Gastrocnemius medialis (tissue), 4 donors: Measurements from ENCODE around the gene IFI27L2. TPM values are rescaled to one million over a fixed set of nuclear protein-coding genes. Genes with fewer than 3 reads are reported as not detected.

ENCODE experiments used
- ATAC-seq, 2 donors: fragments of 150-250 bp; one replicate each; pipeline ENCODE4 v1.9.1; 2016
- DNase-seq, 2 donors: peaks; one replicate each; pipeline ENCODE4 v3.0.0-alpha.2; 2019
- H3K27ac ChIP-seq, 4 donors: fragments of 200-600 bp; sonication (generic); 1 replicate in 1 of 4; 2 replicates in 3 of 4; pipeline ENCODE4 v1.5.1; 2016 to 2018; ENCODE audit warnings: mild to moderate bottlenecking in 2 of 4, moderate library complexity in 1 of 4
- H3K27me3 ChIP-seq, 3 donors: fragments of 200-600 bp; sonication (generic) in 2 of 3; 1 replicate in 1 of 3; 2 replicates in 2 of 3; pipeline versions ENCODE4 v1.5.1 to v1.6.0; 2016 to 2019; ENCODE audit warnings: mild to moderate bottlenecking in 1 of 3, moderate library complexity in 1 of 3
- H3K36me3 ChIP-seq, 2 donors: fragments of 200-600 bp; sonication (generic) in 1 of 2; one replicate each; pipeline ENCODE4 v1.5.1; 2017 to 2018
- H3K4me1 ChIP-seq, 2 donors: fragments of 200-600 bp; sonication (generic) in 1 of 2; one replicate each; pipeline ENCODE4 v1.5.1; 2016 to 2017; ENCODE audit warnings: mild to moderate bottlenecking in 2 of 2
- H3K4me3 ChIP-seq, 4 donors: fragments of 200-600 bp; sonication (generic) in 3 of 4; 1 replicate in 1 of 4; 2 replicates in 3 of 4; pipeline ENCODE4 v1.5.1; 2016 to 2019; ENCODE audit warnings: mild to moderate bottlenecking in 2 of 4
- H3K9me3 ChIP-seq, 3 donors: fragments of 200-600 bp; sonication (generic) in 2 of 3; 1 replicate in 1 of 3; 2 replicates in 2 of 3; pipeline ENCODE4 v1.5.1; 2016 to 2019
- POLR2A ChIP-seq, 2 donors: fragments of 450-650 bp; IDR thresholded peaks; one replicate each; pipeline ENCODE4 v1.6.1; 2017; ENCODE audit warnings: antibody characterized with exemption in 2 of 2, mild to moderate bottlenecking in 2 of 2, moderate library complexity in 2 of 2
- in situ Hi-C, 4 donors: fragments of 200-750 bp; cut with MboI; loops; one replicate each; pipeline versions ENCODE4 v1.15.0 to v1.8.0; 2017; ENCODE audit warnings: low sequenced_read_pairs in 4 of 4
- intact Hi-C: fragments of 100-400 bp; cut with DNase I; formaldehyde crosslinking; loops from one replicate; pipeline ENCODE4 v1.15.1; 2023; ENCODE audit warnings: low total_unique reads
- total RNA-seq, 4 donors: library from RNA; depleted of rRNA; stranded (reverse); fragments of >200 nt; gene quantifications; one replicate each; pipeline versions ENCODE4 v1.1.0 to v1.2.3, GENCODE V29; 2016
- TF ChIP-seq, protein P1 (sequence below), 5 experiments: fragments of 450-650 bp in 3 of 5; fragments of 200-600 bp in 2 of 5; sonication (generic) in 2 of 5; IDR thresholded peaks in 4 of 5; conservative IDR thresholded peaks in 1 of 5; 1 replicate in 4 of 5; 2 replicates in 1 of 5; pipeline ENCODE4 v1.5.1; 2016 to 2019; ENCODE audit warnings: antibody characterized with exemption in 5 of 5, mild to moderate bottlenecking in 3 of 5, moderate library complexity in 3 of 5

IFI27L2 gene, protein sequence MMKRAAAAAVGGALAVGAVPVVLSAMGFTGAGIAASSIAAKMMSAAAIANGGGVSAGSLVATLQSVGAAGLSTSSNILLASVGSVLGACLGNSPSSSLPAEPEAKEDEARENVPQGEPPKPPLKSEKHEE
- total RNA-seq, result 1 to 10 TPM; 1.1 to 9.1 (median 3.3) TPM

DNA sequence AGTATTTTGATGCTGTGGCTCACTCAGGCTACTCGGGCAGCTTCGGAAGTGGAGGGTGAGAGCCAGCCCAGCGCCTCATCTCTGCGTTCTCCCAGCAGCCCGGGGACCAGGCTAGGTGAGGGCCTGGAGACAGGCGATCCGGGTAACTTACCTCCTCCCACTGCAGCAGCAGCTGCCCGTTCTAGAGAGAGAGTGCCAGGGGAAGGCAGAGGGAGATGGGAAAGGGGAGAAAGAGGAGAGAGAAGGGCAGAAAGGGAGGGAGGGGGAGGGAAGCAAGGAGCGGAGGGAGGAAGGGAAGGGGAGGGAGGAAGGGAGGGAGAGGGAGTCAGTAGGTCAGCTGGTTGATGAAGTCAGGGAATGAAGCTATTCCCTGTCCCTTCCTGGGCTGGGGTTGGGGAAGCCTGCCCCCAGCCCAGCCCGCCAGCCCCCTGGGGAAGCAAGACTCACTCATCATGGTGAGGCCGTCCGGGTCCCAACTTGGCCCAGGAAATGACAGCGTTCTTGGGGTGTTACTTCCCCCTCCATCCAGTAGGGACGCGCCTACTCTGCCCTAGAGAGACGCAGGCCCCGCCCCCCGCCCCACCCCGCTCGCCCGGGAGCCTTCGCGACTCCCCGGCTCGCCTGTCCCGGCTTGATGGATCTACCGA, at the start of gene IFI27L2:
Gene IFI27L2 (minus strand): TSS at position 494 of the 647 bp plus-strand sequence. CDS start 40 bp downstream, at position 454.
- DNase-seq, result peak; percentile 54 to 56
- intact Hi-C loops (loop anchor here (5.0 kb wide), 1 partner anchor 47 kb away; the partner anchor contains the start of genes DDX24 and IFI27L1), in situ Hi-C loops (no loop called here)
- H3K27ac ChIP-seq, result peak within 1 kb of the TSS; percentile 53 to 76 (median 68)
- no peaks in the 10 kb centered on the region for H3K27me3 ChIP-seq
- H3K9me3 ChIP-seq, result no peaks in the 10 kb centered on the region
- peak; percentile 66 to 90 for ATAC-seq
- H3K36me3 ChIP-seq, result no peaks in the 10 kb centered on the region
- TF ChIP-seq POLR2A (IDR thresholded peaks at IDR 0.05), result peak; percentile 14 to 25
- TF ChIP-seq, protein P1, sequence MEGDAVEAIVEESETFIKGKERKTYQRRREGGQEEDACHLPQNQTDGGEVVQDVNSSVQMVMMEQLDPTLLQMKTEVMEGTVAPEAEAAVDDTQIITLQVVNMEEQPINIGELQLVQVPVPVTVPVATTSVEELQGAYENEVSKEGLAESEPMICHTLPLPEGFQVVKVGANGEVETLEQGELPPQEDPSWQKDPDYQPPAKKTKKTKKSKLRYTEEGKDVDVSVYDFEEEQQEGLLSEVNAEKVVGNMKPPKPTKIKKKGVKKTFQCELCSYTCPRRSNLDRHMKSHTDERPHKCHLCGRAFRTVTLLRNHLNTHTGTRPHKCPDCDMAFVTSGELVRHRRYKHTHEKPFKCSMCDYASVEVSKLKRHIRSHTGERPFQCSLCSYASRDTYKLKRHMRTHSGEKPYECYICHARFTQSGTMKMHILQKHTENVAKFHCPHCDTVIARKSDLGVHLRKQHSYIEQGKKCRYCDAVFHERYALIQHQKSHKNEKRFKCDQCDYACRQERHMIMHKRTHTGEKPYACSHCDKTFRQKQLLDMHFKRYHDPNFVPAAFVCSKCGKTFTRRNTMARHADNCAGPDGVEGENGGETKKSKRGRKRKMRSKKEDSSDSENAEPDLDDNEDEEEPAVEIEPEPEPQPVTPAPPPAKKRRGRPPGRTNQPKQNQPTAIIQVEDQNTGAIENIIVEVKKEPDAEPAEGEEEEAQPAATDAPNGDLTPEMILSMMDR (IDR thresholded peaks at IDR 0.05 in 4 of 5, conservative IDR thresholded peaks at IDR 0.05 in 1 of 5), result peak in 3 of 5 experiments; percentile 10 to 45 (median 26)
- peaks cover 8 to 11% of the 10 kb centered on the region in 2 donors for H3K4me1 ChIP-seq
- H3K4me3 ChIP-seq, result peak within 1 kb of the TSS; percentile 50 to 60 (median 54)

DNA sequence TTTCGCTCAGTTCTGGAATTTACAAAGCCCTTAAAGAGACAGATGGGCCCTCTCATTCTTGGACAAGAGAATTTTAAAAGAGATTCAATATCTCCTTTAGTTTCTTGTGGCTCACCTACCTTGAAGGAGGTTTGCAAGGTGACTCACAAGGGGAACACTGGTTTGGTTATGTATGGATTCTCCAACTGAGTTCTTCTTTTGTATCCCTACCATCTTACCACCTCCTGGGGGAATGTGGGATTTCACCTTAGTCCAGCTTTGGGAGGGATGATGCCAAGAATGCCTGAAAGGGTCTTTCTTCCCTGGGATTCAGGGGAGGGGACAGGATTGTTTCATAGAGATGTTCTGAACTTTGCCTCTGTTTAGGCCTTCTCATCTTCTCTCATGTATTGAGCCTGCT, 48.4 kb upstream of the IFI27L2 start:
- TF ChIP-seq POLR2A (IDR thresholded peaks at IDR 0.05), result no peak
- Histone ChIP-seq H3K27me3 (peaks cover 24 to 40% (median 36%) of the 10 kb centered on the region in 3 donors), H3K27ac (no peak overlapping the region), H3K36me3 (no peaks in the 10 kb centered on the region), H3K9me3 (no peaks in the 10 kb centered on the region), H3K4me1 (peaks cover 8 to 11% of the 10 kb centered on the region in 2 donors), H3K4me3 (no peak overlapping the region)
- intact Hi-C loops, result loop anchor here (2.0 to 10.0 kb wide), 2 partner anchors 41 to 843 kb away; partner anchors contain the start of gene BTBD7
- ATAC-seq (no peak), DNase-seq (no peak)
- in situ Hi-C loops, result loop anchor here in 1 of 4 donors (25.0 kb wide), 1 partner anchor 516 kb away; no protein-coding TSS in a partner anchor

DNA sequence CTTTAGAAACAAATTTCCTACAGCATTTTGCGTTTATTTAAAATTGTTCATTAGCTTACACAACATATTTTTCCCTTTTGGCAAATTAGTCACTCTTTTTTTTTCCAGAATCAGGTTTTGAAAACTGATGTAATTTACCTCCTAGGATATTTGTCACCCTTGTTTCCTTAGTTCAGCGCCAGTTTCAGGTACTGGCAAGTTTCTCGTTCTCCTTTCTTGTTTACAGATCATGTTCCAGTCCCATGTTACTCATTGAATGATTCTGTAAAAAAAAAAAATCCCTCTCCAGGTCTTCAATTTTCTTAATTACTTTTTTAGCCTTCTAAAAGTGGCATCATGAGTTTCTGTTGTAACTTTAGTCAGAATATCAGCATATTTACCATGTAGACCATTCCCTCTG, 47.4 kb upstream of the IFI27L2 start:
- in situ Hi-C loops (loop anchor here in 1 of 4 donors (25.0 kb wide), 1 partner anchor 515 kb away; no protein-coding TSS in a partner anchor), intact Hi-C loops (loop anchor here (10.0 kb wide), 1 partner anchor 842 kb away; the partner anchor contains the start of gene BTBD7)
- no peaks in the 10 kb centered on the region for H3K9me3 ChIP-seq
- H3K4me1 ChIP-seq, result peaks cover 8 to 11% of the 10 kb centered on the region in 2 donors
- H3K27ac ChIP-seq, result no peak overlapping the region
- H3K4me3 ChIP-seq, result no peak overlapping the region
- no peak for TF ChIP-seq POLR2A (IDR thresholded peaks at IDR 0.05)
- H3K27me3 ChIP-seq, result peaks cover 24 to 36% (median 34%) of the 10 kb centered on the region in 3 donors
- H3K36me3 ChIP-seq, result no peaks in the 10 kb centered on the region
- ATAC-seq (no peak), DNase-seq (no peak)

DNA sequence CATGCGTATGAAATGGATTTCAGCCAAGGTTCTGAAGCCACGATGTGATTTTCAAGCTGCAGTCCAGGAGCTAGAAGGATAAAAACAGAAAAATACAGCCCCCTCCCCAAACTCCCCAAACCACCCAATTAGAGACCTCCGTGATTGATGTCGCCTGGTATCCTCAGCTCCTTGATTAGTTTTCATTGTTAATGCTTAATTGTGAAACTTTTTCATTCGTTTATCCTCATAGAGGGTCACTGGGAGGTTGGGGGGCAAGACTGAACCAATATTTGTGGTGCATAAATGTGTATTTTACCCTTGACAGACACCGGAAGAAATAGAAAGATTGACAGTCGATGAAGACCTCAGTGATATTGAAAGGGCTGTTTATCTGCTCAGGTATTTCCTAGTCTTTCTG, 46.3 kb upstream of the IFI27L2 start:
- intact Hi-C loops, result loop anchor here (2.0 to 10.0 kb wide), 2 partner anchors 95 to 841 kb away; partner anchors contain the start of genes BTBD7, DDX24 and IFI27L1

DNA sequence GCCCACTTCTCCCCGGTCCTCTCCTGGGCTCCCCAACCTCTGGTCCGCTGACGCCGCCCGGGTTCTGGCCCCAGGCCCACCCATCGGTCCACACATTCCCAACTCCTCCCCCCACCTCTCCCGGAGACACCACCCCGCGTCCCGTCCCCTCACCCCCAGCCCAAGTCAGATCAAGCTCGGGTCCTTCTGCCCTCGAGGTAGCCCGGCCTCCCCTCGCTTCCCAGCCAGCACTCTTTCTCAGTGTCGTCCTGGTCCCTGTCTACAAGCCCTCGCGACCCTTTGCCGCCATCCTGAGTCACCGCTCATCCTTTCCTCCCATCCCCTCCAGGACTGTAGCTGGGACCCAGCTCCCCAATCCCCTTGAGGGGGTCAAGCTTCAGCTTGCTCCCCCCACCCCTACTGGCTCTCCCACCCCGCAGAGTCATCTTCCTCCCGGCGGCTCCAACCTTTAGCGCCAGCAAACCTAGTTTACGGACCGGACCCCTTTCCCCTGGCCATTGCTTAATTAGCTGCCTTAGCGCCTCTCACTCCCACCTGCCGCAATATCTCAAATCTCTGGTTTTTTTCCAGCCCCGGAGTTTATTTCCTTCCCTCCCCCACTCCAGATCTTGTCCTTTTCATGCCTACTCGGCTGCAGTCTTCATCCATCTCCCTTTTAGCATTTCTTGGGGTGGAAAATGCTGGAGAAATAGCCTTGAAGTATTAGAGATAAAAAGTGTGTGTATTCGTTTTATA, 45.8 kb upstream of the IFI27L2 start:
- intact Hi-C loops, result loop anchor here (2.0 to 10.0 kb wide), 2 partner anchors 94 to 840 kb away; partner anchors contain the start of genes BTBD7, DDX24 and IFI27L1
- H3K9me3 ChIP-seq, result no peaks in the 10 kb centered on the region
- TF ChIP-seq POLR2A (IDR thresholded peaks at IDR 0.05), result no peak
- TF ChIP-seq, protein P1 (IDR thresholded peaks at IDR 0.05 in 4 of 5, conservative IDR thresholded peaks at IDR 0.05 in 1 of 5), result no peak
- peaks cover 13% of the 10 kb centered on the region in 2 donors for H3K4me1 ChIP-seq
- in situ Hi-C loops, result loop anchor here in 1 of 4 donors (25.0 kb wide), 1 partner anchor 513 kb away; no protein-coding TSS in a partner anchor
- H3K4me3 ChIP-seq, result peak overlapping the region; percentile 42 to 69 (median 62)
- DNase-seq (no peak), ATAC-seq (no peak)
- peaks cover 24 to 36% (median 34%) of the 10 kb centered on the region in 3 donors for H3K27me3 ChIP-seq
- H3K36me3 ChIP-seq, result no peaks in the 10 kb centered on the region
- no peak overlapping the region for H3K27ac ChIP-seq

More for the DNA sequence above, 46.3 kb upstream of the IFI27L2 start:
- H3K4me1 ChIP-seq, result peaks cover 12 to 13% of the 10 kb centered on the region in 2 donors
- ATAC-seq (no peak), DNase-seq (no peak)
- H3K36me3 ChIP-seq, result no peaks in the 10 kb centered on the region
- TF ChIP-seq, protein P1 (IDR thresholded peaks at IDR 0.05 in 4 of 5, conservative IDR thresholded peaks at IDR 0.05 in 1 of 5), result no peak
- TF ChIP-seq POLR2A (IDR thresholded peaks at IDR 0.05), result no peak
- H3K9me3 ChIP-seq, result no peaks in the 10 kb centered on the region
- no peak overlapping the region for H3K4me3 ChIP-seq
- H3K27ac ChIP-seq, result no peak overlapping the region
- in situ Hi-C loops, result loop anchor here in 1 of 4 donors (25.0 kb wide), 1 partner anchor 513 kb away; no protein-coding TSS in a partner anchor
- peaks cover 24 to 36% (median 34%) of the 10 kb centered on the region in 3 donors for H3K27me3 ChIP-seq
